Natural killer cell (primary cell): ENCODE measurements around the gene PACRG. TPM values are rescaled to one million over a fixed set of nuclear protein-coding genes. Genes with fewer than 3 reads are reported as not detected.
A peak's percentile ranks its signal among the peaks of the same experiment; 100 is the strongest.

Source experiments
- ATAC-seq, 3 donors: fragments of 150-1000 bp in 2 of 3; fragments of 200-7000 bp in 1 of 3; cut with Tn5 transposase; 1 replicate in 1 of 3; 2 replicates in 2 of 3; pipeline ENCODE4 v1.10.0; 2021; ENCODE audit warnings: mild to moderate bottlenecking in 2 of 3, moderate library complexity in 2 of 3
- DNase-seq, 2 donors: peaks; one replicate each; pipeline versions ENCODE4 v3.0.0 to v3.0.0-alpha.2; 2013 to 2021; ENCODE audit warnings: mixed read lengths in 1 of 2
- H3K27ac ChIP-seq: one replicate; pipeline ENCODE4 v1.5.1; 2013; ENCODE audit warnings: mild to moderate bottlenecking, low read length
- H3K27me3 ChIP-seq: one replicate; pipeline ENCODE4 v1.6.1; 2013; ENCODE audit warnings: low read length; ENCODE audit not compliant: control insufficient read depth, insufficient read depth
- H3K36me3 ChIP-seq: one replicate; pipeline ENCODE4 v1.6.1; 2013; ENCODE audit warnings: low read length; ENCODE audit not compliant: control insufficient read depth, insufficient read depth
- H3K4me1 ChIP-seq: one replicate; pipeline ENCODE4 v1.6.1; 2013; ENCODE audit warnings: low read length; ENCODE audit not compliant: control insufficient read depth, insufficient read depth
- H3K4me3 ChIP-seq: one replicate; pipeline ENCODE4 v1.5.1; 2013; ENCODE audit warnings: low read length
- H3K9me3 ChIP-seq: one replicate; pipeline ENCODE4 v1.6.1; 2013; ENCODE audit warnings: low read length; ENCODE audit not compliant: control insufficient read depth, insufficient read depth
- H3K27ac Mint-ChIP-seq, 2 donors: one replicate each; pipeline ENCODE4 v1.8.0; 2022; ENCODE audit warnings: mild to moderate bottlenecking in 2 of 2, mixed read lengths in 2 of 2, moderate library complexity in 1 of 2
- H3K27me3 Mint-ChIP-seq, 2 donors: one replicate each; pipeline ENCODE4 v1.8.0; 2022; ENCODE audit warnings: low read depth in 2 of 2, mixed read lengths in 2 of 2
- H3K36me3 Mint-ChIP-seq: one replicate; pipeline ENCODE4 v1.8.0; 2022; ENCODE audit warnings: mixed read lengths
- H3K4me1 Mint-ChIP-seq, 2 donors: one replicate each; pipeline ENCODE4 v1.8.0; 2022; ENCODE audit warnings: mixed read lengths in 2 of 2
- H3K4me3 Mint-ChIP-seq: one replicate; pipeline ENCODE4 v1.8.0; 2022; ENCODE audit warnings: mild to moderate bottlenecking, moderate library complexity, mixed read lengths
- H3K9me3 Mint-ChIP-seq, 2 donors: one replicate each; pipeline ENCODE4 v1.8.0; 2022; ENCODE audit warnings: mixed read lengths in 2 of 2
- WGBS: methylation state at CpG from one replicate; pipeline ENCODE4 v1.1.7; 2013; ENCODE audit warnings: missing lambda C conversion rate; ENCODE audit not compliant: insufficient coverage; 5-methylcytosine and 5-hydroxymethylcytosine counted together
- intact Hi-C: fragments of 100-400 bp; cut with micrococcal nuclease; formaldehyde crosslinking; loops from one replicate; pipeline ENCODE4 v1.14.2; 2022
- total RNA-seq, 4 donors: library from RNA; stranded (reverse); fragments of 120-200 nt in 1 of 4; gene quantifications; one replicate each; pipeline versions ENCODE4 v1.2.3 to v1.2.4, GENCODE V29; 2013 to 2022
- TF ChIP-seq, protein P1 (sequence below): fragments of 200-600 bp; IDR thresholded peaks from one replicate; pipeline ENCODE4 v1.8.0; 2022; ENCODE audit warnings: antibody characterized with exemption

PACRG gene
- total RNA-seq, 3 donors from 2014 or later (not counting 1 experiment from before 2014, with no cell fraction given) = 0.52 TPM; not detected in 2

DNA sequence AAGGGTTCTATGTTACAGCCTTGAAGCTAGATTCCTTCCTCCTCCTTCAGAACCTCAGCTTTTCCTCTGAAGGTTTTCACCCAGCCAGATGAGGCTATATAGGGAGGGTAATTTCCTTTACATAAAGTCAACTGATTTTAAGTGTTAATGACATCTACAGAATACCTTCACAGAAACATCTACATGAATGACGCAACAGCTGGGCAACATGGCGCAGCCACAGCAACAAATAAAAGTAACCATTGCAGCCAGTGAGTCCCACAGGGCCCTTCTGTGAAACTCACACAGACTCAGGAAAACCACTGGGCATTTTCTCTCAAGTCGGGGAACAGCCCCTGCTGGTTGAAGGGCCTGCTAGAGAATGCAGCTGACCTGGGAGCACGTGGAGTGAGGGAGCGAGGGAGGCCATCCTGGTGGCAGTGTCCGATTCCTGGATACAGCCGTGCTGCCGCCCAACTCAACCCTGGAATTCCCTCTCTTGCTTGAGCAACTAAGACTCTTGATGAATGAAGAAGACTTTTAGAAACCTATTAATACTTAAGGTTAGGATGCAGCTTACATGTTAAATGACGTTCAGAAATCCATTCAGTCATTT is 176.4 kb downstream of the PACRG start:
- H3K4me1 ChIP-seq = no peaks in the 10 kb centered on the region
- ATAC-seq (no peak), DNase-seq (no peak)
- H3K4me3 ChIP-seq = no peak overlapping the region
- no peaks in the 10 kb centered on the region for H3K27me3 Mint-ChIP-seq
- H3K9me3 ChIP-seq = no peaks in the 10 kb centered on the region
- H3K4me1 Mint-ChIP-seq = no peaks in the 10 kb centered on the region
- H3K9me3 Mint-ChIP-seq = peaks cover 5 to 7% of the 10 kb centered on the region in 2 donors
- 93% methylated on average over 9 of the region's 9 CpGs for WGBS
- H3K27me3 ChIP-seq = no peaks in the 10 kb centered on the region
- no peak overlapping the region for H3K27ac ChIP-seq
- TF ChIP-seq, protein P1, sequence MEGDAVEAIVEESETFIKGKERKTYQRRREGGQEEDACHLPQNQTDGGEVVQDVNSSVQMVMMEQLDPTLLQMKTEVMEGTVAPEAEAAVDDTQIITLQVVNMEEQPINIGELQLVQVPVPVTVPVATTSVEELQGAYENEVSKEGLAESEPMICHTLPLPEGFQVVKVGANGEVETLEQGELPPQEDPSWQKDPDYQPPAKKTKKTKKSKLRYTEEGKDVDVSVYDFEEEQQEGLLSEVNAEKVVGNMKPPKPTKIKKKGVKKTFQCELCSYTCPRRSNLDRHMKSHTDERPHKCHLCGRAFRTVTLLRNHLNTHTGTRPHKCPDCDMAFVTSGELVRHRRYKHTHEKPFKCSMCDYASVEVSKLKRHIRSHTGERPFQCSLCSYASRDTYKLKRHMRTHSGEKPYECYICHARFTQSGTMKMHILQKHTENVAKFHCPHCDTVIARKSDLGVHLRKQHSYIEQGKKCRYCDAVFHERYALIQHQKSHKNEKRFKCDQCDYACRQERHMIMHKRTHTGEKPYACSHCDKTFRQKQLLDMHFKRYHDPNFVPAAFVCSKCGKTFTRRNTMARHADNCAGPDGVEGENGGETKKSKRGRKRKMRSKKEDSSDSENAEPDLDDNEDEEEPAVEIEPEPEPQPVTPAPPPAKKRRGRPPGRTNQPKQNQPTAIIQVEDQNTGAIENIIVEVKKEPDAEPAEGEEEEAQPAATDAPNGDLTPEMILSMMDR = no peak
- no peaks in the 10 kb centered on the region for H3K36me3 Mint-ChIP-seq
- intact Hi-C loops = no loop called here
- H3K27ac Mint-ChIP-seq = no peak overlapping the region
- no peak overlapping the region for H3K4me3 Mint-ChIP-seq
- no peaks in the 10 kb centered on the region for H3K36me3 ChIP-seq

DNA sequence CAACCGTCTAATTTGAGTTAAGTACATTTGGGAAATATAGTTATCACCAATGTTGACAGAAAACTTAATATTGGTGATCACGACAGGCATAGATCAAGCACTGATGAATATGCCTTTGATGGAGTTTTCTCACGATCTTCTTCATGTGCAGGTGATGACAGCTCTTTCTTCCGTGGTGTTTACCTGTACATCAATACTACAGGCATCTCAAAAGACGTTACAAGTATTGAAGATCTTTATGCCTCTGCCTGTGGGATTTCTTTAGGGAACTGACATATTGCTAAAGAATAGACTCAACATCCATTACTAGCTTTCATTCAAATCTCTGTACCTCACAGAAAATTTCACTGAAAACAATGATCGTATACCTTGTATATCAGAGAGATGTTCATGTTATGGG is 178.7 kb downstream of the PACRG start:
- TF ChIP-seq, protein P1 = no peak
- H3K27me3 Mint-ChIP-seq = no peaks in the 10 kb centered on the region
- H3K27me3 ChIP-seq = no peaks in the 10 kb centered on the region
- H3K27ac ChIP-seq = no peak overlapping the region
- no peaks in the 10 kb centered on the region for H3K36me3 Mint-ChIP-seq
- WGBS = 81% methylated on average over 4 of the region's 6 CpGs
- DNase-seq (no peak), ATAC-seq (no peak)
- no peak overlapping the region for H3K4me3 Mint-ChIP-seq
- no peaks in the 10 kb centered on the region for H3K36me3 ChIP-seq
- intact Hi-C loops = no loop called here
- no peaks in the 10 kb centered on the region for H3K9me3 ChIP-seq
- H3K4me1 ChIP-seq = no peaks in the 10 kb centered on the region
- H3K27ac Mint-ChIP-seq = no peak overlapping the region
- peaks cover 0 to 2% of the 10 kb centered on the region in 2 donors for H3K9me3 Mint-ChIP-seq
- no peaks in the 10 kb centered on the region for H3K4me1 Mint-ChIP-seq
- H3K4me3 ChIP-seq = no peak overlapping the region

DNA sequence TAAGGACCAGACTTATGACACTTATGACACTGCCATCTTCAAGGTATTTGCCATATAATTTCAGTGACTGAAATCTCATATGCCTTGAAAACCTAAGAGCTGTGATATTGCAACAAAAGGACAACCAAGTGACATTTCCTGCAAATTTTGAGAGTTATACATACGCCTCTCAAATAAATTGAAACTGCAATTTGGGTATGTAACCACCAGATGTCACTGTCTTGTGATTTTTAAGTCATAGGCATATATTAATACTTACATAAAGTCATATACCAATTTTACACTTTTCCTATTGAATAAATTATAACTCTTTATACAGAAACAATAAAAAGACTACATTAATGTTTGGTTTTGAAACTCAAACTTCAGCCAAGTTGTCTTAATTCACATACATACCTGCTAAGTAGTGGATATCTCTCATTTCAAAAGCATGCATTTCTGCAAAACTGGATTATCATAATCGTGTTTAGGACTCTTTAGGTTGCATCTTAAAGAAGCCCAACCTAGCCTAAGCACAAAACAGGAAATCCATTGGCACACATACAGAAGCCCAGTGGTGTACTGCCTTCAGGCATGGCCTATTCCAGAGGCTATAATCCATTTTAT is 180.2 kb downstream of the PACRG start:
- Histone ChIP-seq H3K27me3 (no peaks in the 10 kb centered on the region), H3K27ac (no peak overlapping the region), H3K4me3 (no peak overlapping the region), H3K4me1 (no peaks in the 10 kb centered on the region), H3K36me3 (no peaks in the 10 kb centered on the region), H3K9me3 (no peaks in the 10 kb centered on the region)
- 91% methylated on average over 2 of the region's 2 CpGs for WGBS
- peak in 1 of 2 donors; percentile 28 for DNase-seq
- Mint-ChIP-seq H3K27me3 (no peaks in the 10 kb centered on the region), H3K27ac (no peak overlapping the region), H3K4me1 (no peaks in the 10 kb centered on the region), H3K9me3 (no peaks in the 10 kb centered on the region), H3K36me3 (no peaks in the 10 kb centered on the region), H3K4me3 (no peak overlapping the region)
- intact Hi-C loops = no loop called here
- ATAC-seq = no peak
- TF ChIP-seq, protein P1 = peak; percentile 13

DNA sequence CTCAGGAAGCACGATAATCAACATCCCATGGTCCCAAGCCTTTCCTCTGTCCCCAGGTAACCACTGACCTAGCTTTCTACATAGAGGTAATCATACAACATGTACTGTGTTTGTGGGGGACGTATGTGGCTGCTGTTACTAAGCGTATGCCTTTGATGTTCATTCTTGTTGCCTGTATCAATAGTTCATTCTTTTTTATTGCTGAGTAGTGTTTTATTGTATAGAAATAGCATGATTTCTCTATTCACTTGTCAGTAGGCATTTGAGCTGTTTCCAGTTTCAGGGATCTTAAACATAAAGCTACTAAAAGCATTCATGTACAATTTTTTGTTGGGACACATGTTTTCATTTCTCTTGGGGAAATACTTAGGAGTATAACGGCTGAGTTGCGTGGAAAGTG is 185.4 kb downstream of the PACRG start:
- intact Hi-C loops = no loop called here
- H3K4me1 Mint-ChIP-seq = no peaks in the 10 kb centered on the region

More for the DNA sequence above, 185.4 kb downstream of the PACRG start:
- Histone ChIP-seq H3K36me3 (no peaks in the 10 kb centered on the region), H3K4me3 (no peak overlapping the region), H3K9me3 (no peaks in the 10 kb centered on the region), H3K27ac (no peak overlapping the region), H3K4me1 (no peaks in the 10 kb centered on the region), H3K27me3 (no peaks in the 10 kb centered on the region)
- no peak overlapping the region for H3K4me3 Mint-ChIP-seq
- H3K9me3 Mint-ChIP-seq = peaks cover 0 to under 1% of the 10 kb centered on the region in 2 donors
- no peak overlapping the region for H3K27ac Mint-ChIP-seq
- DNase-seq = no peak
- no peaks in the 10 kb centered on the region for H3K36me3 Mint-ChIP-seq
- H3K27me3 Mint-ChIP-seq = no peaks in the 10 kb centered on the region
- 98% methylated on average over 5 of the region's 5 CpGs for WGBS
- ATAC-seq = no peak
- TF ChIP-seq, protein P1 = no peak
